ENCODE results near the gene LAD1. TPM values are rescaled to one million over a fixed set of nuclear protein-coding genes. Genes with fewer than 3 reads are reported as not detected.

The LAD1 gene
- total RNA-seq, 2 donors from 2014 or later: 13.5 to 13.6 TPM

- H3K27me3 ChIP-seq (ENCODE audit: control insufficient read depth, insufficient read depth, low read length, poor library complexity, severe bottlenecking): no peaks in the 10 kb centered on the region
- 74 to 84% methylated on average over 4 to 8 of the region's 8 CpGs for WGBS, 2 experiments (ENCODE audit: insufficient coverage in 1 of 2, insufficient read length in 1 of 2)
- Mint-ChIP-seq H3K4me3 (no peak overlapping the region), H3K4me1 (peaks cover 12% of the 10 kb centered on the region), H3K27ac (peak overlapping the region; percentile 31), H3K9me3 (peaks cover 4% of the 10 kb centered on the region), H3K27me3 (ENCODE audit: insufficient read depth) (no peaks in the 10 kb centered on the region), H3K36me3 (ENCODE audit: low read depth) (no peaks in the 10 kb centered on the region)
- H3K4me1 ChIP-seq (ENCODE audit: control insufficient read depth, insufficient read depth, low read length): peaks cover 7% of the 10 kb centered on the region
- no peak overlapping the region for H3K4me3 ChIP-seq (ENCODE audit: low read length)
- no peak overlapping the region for H3K27ac ChIP-seq (ENCODE audit: low read depth, low read length)
- H3K9ac ChIP-seq (ENCODE audit: extremely low read depth, low read length, poor library complexity, severe bottlenecking): no peak overlapping the region
- H3K36me3 ChIP-seq (ENCODE audit: control insufficient read depth, insufficient read depth, low read length): no peaks in the 10 kb centered on the region
- TF ChIP-seq CTCF (conservative IDR thresholded peaks at IDR 0.05): no peak
- peaks cover 9% of the 10 kb centered on the region for H3K9me3 ChIP-seq (ENCODE audit: control insufficient read depth, low read length)
- peak; percentile 59 for DNase-seq
These were observed 21.9 kb upstream of the LAD1 start for GRCh38 chr1:201421041-201421440.

GRCh38 chr1:201420608-201421002 is 21.5 kb upstream of the LAD1 start:
- no peak overlapping the region for H3K9ac ChIP-seq (ENCODE audit: extremely low read depth, low read length, poor library complexity, severe bottlenecking)
- Mint-ChIP-seq H3K27me3 (ENCODE audit: insufficient read depth) (no peaks in the 10 kb centered on the region), H3K4me3 (no peak overlapping the region), H3K27ac (peak overlapping the region; percentile 31), H3K4me1 (peaks cover 12% of the 10 kb centered on the region), H3K9me3 (peaks cover 4% of the 10 kb centered on the region), H3K36me3 (ENCODE audit: low read depth) (no peaks in the 10 kb centered on the region)
- peaks cover 9% of the 10 kb centered on the region for H3K9me3 ChIP-seq (ENCODE audit: control insufficient read depth, low read length)
- peaks cover 7% of the 10 kb centered on the region for H3K4me1 ChIP-seq (ENCODE audit: control insufficient read depth, insufficient read depth, low read length)
- H3K27ac ChIP-seq (ENCODE audit: low read depth, low read length): no peak overlapping the region
- H3K27me3 ChIP-seq (ENCODE audit: control insufficient read depth, insufficient read depth, low read length, poor library complexity, severe bottlenecking): no peaks in the 10 kb centered on the region
- TF ChIP-seq CTCF (conservative IDR thresholded peaks at IDR 0.05): no peak
- no peaks in the 10 kb centered on the region for H3K36me3 ChIP-seq (ENCODE audit: control insufficient read depth, insufficient read depth, low read length)
- DNase-seq: no peak
- no peak overlapping the region for H3K4me3 ChIP-seq (ENCODE audit: low read length)
- 82 to 93% methylated on average over 2 to 7 of the region's 7 CpGs for WGBS, 2 experiments (ENCODE audit: insufficient coverage in 1 of 2, insufficient read length in 1 of 2)

GRCh38 chr1:201419746-201420607 is 20.9 kb upstream of the LAD1 start:
- H3K27me3 Mint-ChIP-seq (ENCODE audit: insufficient read depth): no peaks in the 10 kb centered on the region
- no peak overlapping the region for H3K4me3 ChIP-seq (ENCODE audit: low read length)
- DNase-seq: no peak
- no peak for TF ChIP-seq CTCF (conservative IDR thresholded peaks at IDR 0.05)
- H3K27me3 ChIP-seq (ENCODE audit: control insufficient read depth, insufficient read depth, low read length, poor library complexity, severe bottlenecking): no peaks in the 10 kb centered on the region
- peaks cover 9% of the 10 kb centered on the region for H3K9me3 ChIP-seq (ENCODE audit: control insufficient read depth, low read length)
- no peak overlapping the region for H3K4me3 Mint-ChIP-seq
- no peak overlapping the region for H3K27ac ChIP-seq (ENCODE audit: low read depth, low read length)
- no peaks in the 10 kb centered on the region for H3K36me3 ChIP-seq (ENCODE audit: control insufficient read depth, insufficient read depth, low read length)
- H3K9ac ChIP-seq (ENCODE audit: extremely low read depth, low read length, poor library complexity, severe bottlenecking): no peak overlapping the region
- no peaks in the 10 kb centered on the region for H3K36me3 Mint-ChIP-seq (ENCODE audit: low read depth)
- no peak overlapping the region for H3K27ac Mint-ChIP-seq
- peaks cover 12% of the 10 kb centered on the region for H3K4me1 Mint-ChIP-seq
- 81 to 86% methylated on average over 6 to 12 of the region's 12 CpGs for WGBS, 2 experiments (ENCODE audit: insufficient coverage in 1 of 2, insufficient read length in 1 of 2)
- peaks cover 7% of the 10 kb centered on the region for H3K4me1 ChIP-seq (ENCODE audit: control insufficient read depth, insufficient read depth, low read length)
- H3K9me3 Mint-ChIP-seq: peaks cover 4% of the 10 kb centered on the region

All from endodermal cell (in vitro differentiated cells).